ENCODE data around the gene ATP8B4. TPM values are rescaled to one million over a fixed set of nuclear protein-coding genes. Genes with fewer than 3 reads are reported as not detected.

The ATP8B4 gene
- total RNA-seq, 4 donors from 2014 or later: 34.9 to 124 (median 78.8) TPM

DNA sequence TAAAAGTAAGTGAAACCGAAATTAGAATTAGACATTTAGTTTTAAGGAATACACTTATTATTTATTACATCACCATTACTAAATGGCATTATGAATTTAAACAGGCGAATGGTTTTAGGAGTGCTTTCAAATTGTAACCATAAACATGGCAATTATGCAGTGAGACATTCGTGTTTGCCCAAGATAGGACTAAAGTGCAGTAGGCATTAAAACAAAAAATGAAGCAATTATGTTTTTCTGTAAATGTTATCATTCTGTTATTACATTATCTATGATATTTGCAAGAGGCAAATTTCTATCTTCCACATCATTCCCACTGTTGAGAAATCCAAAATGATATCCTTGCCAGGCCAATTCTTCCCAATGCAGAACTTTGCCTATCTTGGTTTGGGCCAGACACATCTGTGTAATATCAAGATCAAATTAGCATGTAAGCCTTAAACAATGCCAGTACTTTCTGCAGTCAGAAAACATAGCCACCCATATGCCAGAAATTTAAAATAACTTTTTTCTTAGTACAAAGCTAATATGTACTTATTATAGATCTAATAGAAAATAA lies 156.9 kb downstream of the ATP8B4 start:
- Histone ChIP-seq H3K4me3 (no peak overlapping the region), H3K27me3 (no peaks in the 10 kb centered on the region), H3K4me1 (peaks cover 0 to 5% of the 10 kb centered on the region in 2 donors), H3K36me3 (no peaks in the 10 kb centered on the region), H3K9me3 (peaks cover 0 to 11% of the 10 kb centered on the region in 2 donors), H3K27ac (no peak overlapping the region)
- DNase-seq: no peak
- TF ChIP-seq POLR2A (IDR thresholded peaks at IDR 0.05) (no peak), CTCF (IDR thresholded peaks at IDR 0.05) (no peak)
- intact Hi-C loops (cut with DNase I; ENCODE audit: low total_unique reads): no loop called here

- Histone ChIP-seq H3K4me1 (no peaks in the 10 kb centered on the region), H3K27me3 (no peaks in the 10 kb centered on the region), H3K4me3 (no peak overlapping the region), H3K27ac (no peak overlapping the region), H3K9me3 (no peaks in the 10 kb centered on the region), H3K36me3 (no peaks in the 10 kb centered on the region)
- no peak for DNase-seq
- TF ChIP-seq POLR2A (IDR thresholded peaks at IDR 0.05) (no peak), CTCF (IDR thresholded peaks at IDR 0.05) (no peak)
- intact Hi-C loops (cut with DNase I; ENCODE audit: low total_unique reads): no loop called here
Observed at GRCh38 chr15:49953421-49953820, 165.6 kb downstream of the ATP8B4 start.

- H3K4me3 ChIP-seq: no peak overlapping the region
- no peak for DNase-seq
- intact Hi-C loops (cut with DNase I; ENCODE audit: low total_unique reads): no loop called here
- no peaks in the 10 kb centered on the region for H3K27me3 ChIP-seq
- H3K27ac ChIP-seq: no peak overlapping the region
- peaks cover 0 to 16% of the 10 kb centered on the region in 2 donors for H3K9me3 ChIP-seq
- no peaks in the 10 kb centered on the region for H3K4me1 ChIP-seq
- H3K36me3 ChIP-seq: no peaks in the 10 kb centered on the region
- TF ChIP-seq CTCF (IDR thresholded peaks at IDR 0.05): no peak
- no peak for TF ChIP-seq POLR2A (IDR thresholded peaks at IDR 0.05)
Observed at GRCh38 chr15:49946681-49947080, 172.4 kb downstream of the ATP8B4 start.

DNA sequence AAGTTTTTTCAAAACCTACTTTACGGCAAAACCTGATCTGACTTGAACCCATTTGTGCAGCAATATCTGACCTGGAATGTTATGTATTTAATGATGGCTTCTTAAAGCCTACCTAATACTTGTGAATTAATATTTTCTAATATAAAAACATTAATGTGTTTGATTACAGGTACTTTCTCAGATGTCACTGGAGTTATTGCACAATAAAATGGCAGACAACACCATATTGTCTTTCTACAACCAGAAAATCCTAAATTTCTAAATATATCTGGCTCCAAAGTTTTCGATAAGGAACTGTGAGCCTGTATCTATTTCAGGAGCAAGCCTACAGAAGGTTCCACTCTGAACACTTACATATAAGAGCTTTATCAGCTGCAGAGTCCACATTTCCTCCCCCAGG lies 184.5 kb downstream of the ATP8B4 start:
- Histone ChIP-seq H3K4me3 (no peak overlapping the region), H3K36me3 (no peaks in the 10 kb centered on the region), H3K27ac (no peak overlapping the region), H3K9me3 (no peaks in the 10 kb centered on the region), H3K4me1 (no peaks in the 10 kb centered on the region), H3K27me3 (no peaks in the 10 kb centered on the region)
- TF ChIP-seq CTCF (IDR thresholded peaks at IDR 0.05): no peak
- TF ChIP-seq POLR2A (IDR thresholded peaks at IDR 0.05): no peak
- intact Hi-C loops (cut with DNase I; ENCODE audit: low total_unique reads): no loop called here
- no peak for DNase-seq

DNA sequence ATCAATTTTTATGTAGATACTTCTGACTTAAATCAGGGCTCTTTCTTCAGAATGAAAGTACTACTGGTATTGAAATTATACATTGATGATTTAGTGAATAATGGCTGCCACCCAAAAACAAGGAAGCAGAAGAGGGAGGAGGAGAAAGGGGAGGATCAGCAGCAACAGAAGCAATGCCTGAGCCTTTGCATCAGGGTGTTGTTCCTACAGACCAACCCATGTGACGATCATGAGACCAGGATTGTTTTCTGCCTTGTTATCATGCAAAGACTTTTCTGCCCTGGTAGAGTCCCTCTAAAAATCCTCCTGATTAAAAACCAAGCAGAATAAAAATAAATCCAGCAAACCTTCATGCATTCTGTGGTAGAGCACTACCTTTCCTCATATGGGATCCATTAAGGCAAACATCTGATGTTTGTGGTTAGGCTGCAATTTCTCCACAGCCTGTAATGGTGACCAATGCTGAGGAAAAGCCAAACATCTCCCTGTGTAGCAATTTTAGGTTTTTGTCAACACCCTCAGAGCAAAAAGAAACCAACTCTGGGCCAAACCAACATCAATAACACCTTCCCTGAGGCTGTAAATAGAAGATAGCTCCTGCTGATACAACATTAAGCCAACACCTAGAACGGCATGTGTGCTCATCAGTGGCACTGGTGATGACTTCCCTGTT lies 191.7 kb downstream of the ATP8B4 start:
- DNase-seq: no peak
- Histone ChIP-seq H3K27me3 (no peaks in the 10 kb centered on the region), H3K27ac (no peak overlapping the region), H3K9me3 (no peaks in the 10 kb centered on the region), H3K36me3 (no peaks in the 10 kb centered on the region), H3K4me3 (no peak overlapping the region), H3K4me1 (no peaks in the 10 kb centered on the region)
- no peak for TF ChIP-seq POLR2A (IDR thresholded peaks at IDR 0.05)
- no peak for TF ChIP-seq CTCF (IDR thresholded peaks at IDR 0.05)
- intact Hi-C loops (cut with DNase I; ENCODE audit: low total_unique reads): no loop called here

Data from uterus (tissue), 4 donors.